A673 (cell line): ENCODE measurements around the gene RAET1E. TPM values are rescaled to one million over a fixed set of nuclear protein-coding genes. Genes with fewer than 3 reads are reported as not detected.

Experiments
- BruUV-seq: library from RNA; stranded (reverse); fragments of 400-500 nt; replicated peaks from 2 replicates; lab custom pipeline; 2021; lab: Mats Ljungman, UMichigan
- CTCF ChIA-PET: fragments of 300-600 bp; sonication (Branson Sonifier 250); formaldehyde crosslinking; loops from one replicate; lab custom pipeline; 2022; ENCODE audit warnings: antibody characterized with exemption; lab: Charles Lee
- POLR2A ChIA-PET: fragments of 300-600 bp; sonication (Branson Sonifier 250); formaldehyde crosslinking; loops from one replicate; lab custom pipeline; 2022; ENCODE audit warnings: antibody characterized with exemption; ENCODE audit not compliant: low non-redundant PET; lab: Charles Lee
- DNase-seq: peaks from one replicate; pipeline ENCODE4 v3.0.0-alpha.2; 2015; ENCODE audit warnings: low spot score
- H3K27ac ChIP-seq: fragments of 200-600 bp; sonication (generic); 2 replicates; pipeline ENCODE4 v1.5.1; 2016; ENCODE audit warnings: mixed run types, low read depth, mild to moderate bottlenecking, mixed read lengths, antibody characterized with exemption, low read length; ENCODE audit not compliant: poor library complexity, severe bottlenecking
- H3K27me3 ChIP-seq: fragments of 200-600 bp; sonication (generic); replicated peaks from 2 replicates; pipeline ENCODE4 v1.6.1; 2017; ENCODE audit warnings: mixed run types, low read depth, mild to moderate bottlenecking, mixed read lengths, antibody characterized with exemption, low read length; ENCODE audit not compliant: insufficient read depth, poor library complexity
- H3K36me3 ChIP-seq: fragments of 200-600 bp; sonication (generic); 2 replicates; pipeline ENCODE4 v1.6.1; 2016; ENCODE audit warnings: mixed run types, mild to moderate bottlenecking, mixed read lengths, antibody characterized with exemption, low read length; ENCODE audit not compliant: insufficient read depth, poor library complexity, severe bottlenecking
- H3K4me1 ChIP-seq: fragments of 200-600 bp; sonication (generic); 2 replicates; pipeline ENCODE4 v1.6.1; 2017; ENCODE audit warnings: mixed run types, mild to moderate bottlenecking, mixed read lengths, antibody characterized with exemption, low read length; ENCODE audit not compliant: insufficient read depth, poor library complexity, severe bottlenecking
- H3K4me3 ChIP-seq: fragments of 200-600 bp; sonication (generic); 2 replicates; pipeline ENCODE4 v1.5.1; 2016; ENCODE audit warnings: low read depth, mixed run types, mild to moderate bottlenecking, mixed read lengths, low read length; ENCODE audit not compliant: poor library complexity, severe bottlenecking
- H3K9me3 ChIP-seq: fragments of 200-600 bp; sonication (generic); 2 replicates; pipeline ENCODE4 v1.6.1; 2016; ENCODE audit warnings: mixed run types, low read depth, mild to moderate bottlenecking, mixed read lengths, antibody characterized with exemption, low read length; ENCODE audit not compliant: poor library complexity, severe bottlenecking
- EZH2 ChIP-seq: fragments of 200-600 bp; sonication (generic); IDR thresholded peaks from 2 replicates; pipeline ENCODE4 v1.6.1; 2017; ENCODE audit warnings: borderline replicate concordance, low read depth, mild to moderate bottlenecking, mixed read lengths, antibody characterized with exemption, low read length; ENCODE audit not compliant: poor library complexity, severe bottlenecking
- intact Hi-C: fragments of 100-400 bp; cut with micrococcal nuclease; formaldehyde crosslinking; loops from one replicate; pipeline ENCODE4 v1.10.0; 2022; ENCODE audit not compliant: unreplicated experiment
- total RNA-seq: library from RNA; stranded (reverse); gene quantifications from 2 replicates; pipeline ENCODE4 v1.2.3, GENCODE V29; 2021
- TF ChIP-seq, protein P1 (sequence below): fragments of 300-800, 200-600 bp; sonication (generic); conservative IDR thresholded peaks from 2 replicates; pipeline ENCODE4 v1.5.1; 2017; ENCODE audit warnings: low read depth, mild to moderate bottlenecking, antibody characterized with exemption, low read length, moderate library complexity, mixed read lengths

RAET1E gene
- total RNA-seq, 1 experiment from 2014 or later, result 3.2 TPM

- BruUV-seq, result no TSS peak
- Histone ChIP-seq H3K4me3 (no peak overlapping the region), H3K27ac (no peak overlapping the region), H3K9me3 (no peaks in the 10 kb centered on the region), H3K27me3 (no peaks in the 10 kb centered on the region), H3K4me1 (peaks cover 39% of the 10 kb centered on the region), H3K36me3 (no peaks in the 10 kb centered on the region)
- POLR2A ChIA-PET, result no interaction called here
- TF ChIP-seq, protein P1, sequence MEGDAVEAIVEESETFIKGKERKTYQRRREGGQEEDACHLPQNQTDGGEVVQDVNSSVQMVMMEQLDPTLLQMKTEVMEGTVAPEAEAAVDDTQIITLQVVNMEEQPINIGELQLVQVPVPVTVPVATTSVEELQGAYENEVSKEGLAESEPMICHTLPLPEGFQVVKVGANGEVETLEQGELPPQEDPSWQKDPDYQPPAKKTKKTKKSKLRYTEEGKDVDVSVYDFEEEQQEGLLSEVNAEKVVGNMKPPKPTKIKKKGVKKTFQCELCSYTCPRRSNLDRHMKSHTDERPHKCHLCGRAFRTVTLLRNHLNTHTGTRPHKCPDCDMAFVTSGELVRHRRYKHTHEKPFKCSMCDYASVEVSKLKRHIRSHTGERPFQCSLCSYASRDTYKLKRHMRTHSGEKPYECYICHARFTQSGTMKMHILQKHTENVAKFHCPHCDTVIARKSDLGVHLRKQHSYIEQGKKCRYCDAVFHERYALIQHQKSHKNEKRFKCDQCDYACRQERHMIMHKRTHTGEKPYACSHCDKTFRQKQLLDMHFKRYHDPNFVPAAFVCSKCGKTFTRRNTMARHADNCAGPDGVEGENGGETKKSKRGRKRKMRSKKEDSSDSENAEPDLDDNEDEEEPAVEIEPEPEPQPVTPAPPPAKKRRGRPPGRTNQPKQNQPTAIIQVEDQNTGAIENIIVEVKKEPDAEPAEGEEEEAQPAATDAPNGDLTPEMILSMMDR, result no peak
- no peak for TF ChIP-seq EZH2
- CTCF ChIA-PET, result no interaction called here
- intact Hi-C loops, result no loop called here
- DNase-seq, result no peak
Observed at GRCh38 chr6:149859368-149859767, 38.5 kb downstream of the RAET1E start.

- BruUV-seq, result no TSS peak
- TF ChIP-seq, protein P1, result no peak
- no peak for TF ChIP-seq EZH2
- no peak overlapping the region for H3K4me3 ChIP-seq
- intact Hi-C loops, result no loop called here
- no peak for DNase-seq
- peaks cover 49% of the 10 kb centered on the region for H3K4me1 ChIP-seq
- H3K27ac ChIP-seq, result no peak overlapping the region
- no peaks in the 10 kb centered on the region for H3K9me3 ChIP-seq
- no peaks in the 10 kb centered on the region for H3K27me3 ChIP-seq
- ChIA-PET CTCF (no interaction called here), POLR2A (no interaction called here)
- H3K36me3 ChIP-seq, result no peaks in the 10 kb centered on the region
Observed at GRCh38 chr6:149857541-149857940, 40.4 kb downstream of the RAET1E start.

DNA sequence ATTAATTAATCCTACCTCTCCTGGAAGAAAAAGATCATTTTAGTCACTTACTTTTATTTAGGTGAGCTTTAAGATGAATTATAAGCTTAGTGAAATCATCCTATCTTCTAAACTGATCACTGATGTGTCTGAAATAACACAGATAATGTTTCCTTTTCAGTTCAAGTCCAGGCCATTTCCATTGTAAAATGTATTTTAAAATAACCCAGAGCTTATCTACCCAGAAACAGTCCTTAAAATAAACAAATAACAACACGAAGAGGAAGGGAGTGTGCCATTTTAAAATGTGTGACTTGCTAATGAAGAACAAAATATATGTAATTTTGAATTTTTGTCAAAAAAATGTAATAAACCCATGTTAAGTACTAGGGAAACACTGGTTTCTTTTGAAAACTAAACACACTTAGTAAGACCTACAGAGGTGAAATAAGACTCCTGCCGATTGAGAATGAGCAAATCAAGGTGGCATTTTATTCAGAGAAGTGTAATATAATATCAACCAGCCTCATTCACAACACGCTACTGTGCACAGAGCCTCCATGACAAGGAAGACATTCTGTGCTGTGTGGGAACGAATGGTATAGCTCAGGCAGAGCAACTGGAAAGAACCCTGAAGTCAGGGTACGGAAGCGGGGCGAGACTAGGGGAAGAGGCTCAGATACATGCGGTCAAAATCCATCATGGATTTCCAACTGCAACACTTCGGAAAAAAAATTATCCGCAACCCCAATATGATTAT lies 41.5 kb downstream of the RAET1E start:
- Histone ChIP-seq H3K27ac (no peak overlapping the region), H3K9me3 (no peaks in the 10 kb centered on the region), H3K4me1 (peaks cover 51% of the 10 kb centered on the region), H3K36me3 (peaks cover 1% of the 10 kb centered on the region), H3K4me3 (no peak overlapping the region), H3K27me3 (no peaks in the 10 kb centered on the region)
- POLR2A ChIA-PET, result no interaction called here
- CTCF ChIA-PET, result no interaction called here
- BruUV-seq, result no TSS peak
- TF ChIP-seq, protein P1, result no peak
- no peak for TF ChIP-seq EZH2
- intact Hi-C loops, result no loop called here
- DNase-seq, result no peak
